Aorta (tissue), 4 donors: Measurements from ENCODE around the gene SPINK4. TPM values are rescaled to one million over a fixed set of nuclear protein-coding genes. Genes with fewer than 3 reads are reported as not detected.

Experiments used
- polyA plus RNA-seq, 2 donors: library from polyadenylated mRNA; stranded (reverse); fragments of 200-250 nt; gene quantifications; one replicate each; pipeline ENCODE4 v1.2.3, GENCODE V29; 2013
- total RNA-seq, 2 donors: library from RNA; stranded (reverse); fragmentation: NEBNext Ultra II Directional; extraction: Animal tissue kit (Norgen Biotek cat#: 25700); gene quantifications; one replicate each; pipeline ENCODE4 v1.2.1, GENCODE V29; 2021
- donor health status: healthy with polysubstance abuse.
- donor health status: Bipolar disorder and iron deficiency.
- donor health status: DM: no; HTN: no; CAD: no.
- donor health status: DM: yes; HTN: yes; CAD: no.

SPINK4 gene
- total and polyA plus RNA-seq, 4 donors: 129 TPM; not detected in 3

Other genes starting within 250 kb of the SPINK4 start
- 10 to 100 TPM; 20.8 to 24.1 TPM for gene APTX, start 238.5 kb upstream of the SPINK4 start, total RNA-seq
- 10 to 100 TPM; 32.0 to 34.9 TPM for gene APTX, start 238.5 kb upstream of the SPINK4 start, polyA plus RNA-seq
- 100 to 1,000 TPM in 1 of 2 donors, 10 to 100 TPM in 1; 89.8 to 101 TPM for gene DNAJA1, start 214.9 kb upstream of the SPINK4 start, total RNA-seq
- gene DNAJA1, start 214.9 kb upstream of the SPINK4 start, polyA plus RNA-seq: 10 to 100 TPM; 39.5 to 78.1 TPM
- gene SMU1, start 163.5 kb upstream of the SPINK4 start, total RNA-seq: 10 to 100 TPM; 15.8 to 18.7 TPM
- 1 to 10 TPM; 8.3 to 8.5 TPM for gene SMU1, start 163.5 kb upstream of the SPINK4 start, polyA plus RNA-seq
- 10 to 100 TPM; 74.5 to 95.6 TPM for gene B4GALT1, start 72.8 kb upstream of the SPINK4 start, total RNA-seq
- 10 to 100 TPM; 15.2 to 36.0 TPM for gene B4GALT1, start 72.8 kb upstream of the SPINK4 start, polyA plus RNA-seq
- 10 to 100 TPM; 60.4 to 82.0 TPM for gene BAG1, start 24.5 kb downstream of the SPINK4 start, total RNA-seq
- gene BAG1, start 24.5 kb downstream of the SPINK4 start, polyA plus RNA-seq: 100 to 1,000 TPM; 104 to 190 TPM
- 10 to 100 TPM; 53.1 to 59.0 TPM for gene CHMP5, start 24.9 kb downstream of the SPINK4 start, total RNA-seq
- 100 to 1,000 TPM in 1 of 2 donors, 10 to 100 TPM in 1; 71.1 to 141 TPM for gene CHMP5, start 24.9 kb downstream of the SPINK4 start, polyA plus RNA-seq
- 10 to 100 TPM; 35.8 to 38.3 TPM for gene NFX1, start 50.3 kb downstream of the SPINK4 start, total RNA-seq
- 10 to 100 TPM; 21.4 to 23.5 TPM for gene NFX1, start 50.3 kb downstream of the SPINK4 start, polyA plus RNA-seq
- 1 to 10 TPM; 2.7 to 9.1 TPM for gene AQP7, start 162.4 kb downstream of the SPINK4 start, total RNA-seq
- 10 to 100 TPM in 1 of 2 donors, 1 to 10 TPM in 1; 1.4 to 12.0 TPM for gene AQP7, start 162.4 kb downstream of the SPINK4 start, polyA plus RNA-seq
- 1 to 10 TPM; 2.8 to 6.0 TPM for gene AQP3, start 207.4 kb downstream of the SPINK4 start, total RNA-seq
- 1 to 10 TPM; 2.8 to 9.3 TPM for gene AQP3, start 207.4 kb downstream of the SPINK4 start, polyA plus RNA-seq
- 10 to 100 TPM; 20.2 to 24.3 TPM for gene NOL6, start 233.8 kb downstream of the SPINK4 start, total RNA-seq
- gene NOL6, start 233.8 kb downstream of the SPINK4 start, polyA plus RNA-seq: 10 to 100 TPM in 1 of 2 donors, 1 to 10 TPM in 1; 5.9 to 26.5 TPM